HFFc6 (cell line): ENCODE results near the gene ARHGDIG. TPM values are rescaled to one million over a fixed set of nuclear protein-coding genes. Genes with fewer than 3 reads are reported as not detected.

ENCODE experiments used
- DNase-seq: peaks from one replicate; pipeline ENCODE4 v3.0.0-alpha.2; 2018
- H3K27ac Mint-ChIP-seq: 2 replicates; pipeline ENCODE4 v1.8.0; 2020; ENCODE audit warnings: mild to moderate bottlenecking, mixed read lengths
- H3K27me3 Mint-ChIP-seq: 2 replicates; pipeline ENCODE4 v1.8.0; 2021; ENCODE audit warnings: mild to moderate bottlenecking, moderate library complexity, mixed read lengths; ENCODE audit not compliant: insufficient read depth
- H3K36me3 Mint-ChIP-seq: 2 replicates; pipeline ENCODE4 v1.8.0; 2021; ENCODE audit warnings: low read depth, mixed read lengths
- H3K4me1 Mint-ChIP-seq: 2 replicates; pipeline ENCODE4 v1.8.0; 2020; ENCODE audit warnings: low read depth, mixed read lengths
- H3K4me3 Mint-ChIP-seq: 2 replicates; pipeline ENCODE4 v1.8.0; 2020; ENCODE audit warnings: mild to moderate bottlenecking, moderate library complexity, mixed read lengths
- H3K9me3 Mint-ChIP-seq: 2 replicates; pipeline ENCODE4 v1.8.0; 2020; ENCODE audit warnings: mild to moderate bottlenecking, mixed read lengths
- total RNA-seq, 6 experiments: library from RNA; stranded (reverse); fragmentation: NEBNext Ultra II Directional; extraction: Animal tissue kit (Norgen Biotek cat#: 25700); gene quantifications; 2 replicates in 1 of 6; 3 replicates in 5 of 6; pipeline ENCODE4 v1.2.3, GENCODE V29; 2021
- TF ChIP-seq, protein P1 (sequence below): fragments of 200-600 bp; sonication (generic); IDR thresholded peaks from 2 replicates; pipeline ENCODE4 v1.5.0; 2021; ENCODE audit warnings: antibody characterized with exemption, mild to moderate bottlenecking

The ARHGDIG gene
- total RNA-seq, 6 experiments from 2014 or later: not detected

DNA sequence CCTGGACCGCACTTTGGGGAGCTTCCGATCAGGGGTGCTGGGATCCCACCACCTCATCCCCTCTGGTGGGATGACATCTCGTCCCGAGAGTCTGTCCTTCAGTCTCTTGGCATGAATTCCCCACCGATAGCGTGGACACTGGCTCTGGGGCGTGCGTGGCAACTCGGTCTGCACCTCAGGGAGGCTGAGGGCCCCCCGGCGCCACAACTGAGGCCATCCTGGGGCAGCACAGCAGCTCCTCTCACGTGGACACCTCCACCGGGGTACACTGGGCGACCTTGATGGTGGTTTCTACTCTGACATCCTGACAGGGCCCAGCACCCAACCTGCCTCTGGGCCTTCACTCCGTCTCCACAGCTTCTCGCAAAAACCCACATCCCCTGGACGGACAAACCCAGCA, 11.1 kb downstream of the ARHGDIG start:
- H3K4me3 Mint-ChIP-seq: no peak overlapping the region

DNA sequence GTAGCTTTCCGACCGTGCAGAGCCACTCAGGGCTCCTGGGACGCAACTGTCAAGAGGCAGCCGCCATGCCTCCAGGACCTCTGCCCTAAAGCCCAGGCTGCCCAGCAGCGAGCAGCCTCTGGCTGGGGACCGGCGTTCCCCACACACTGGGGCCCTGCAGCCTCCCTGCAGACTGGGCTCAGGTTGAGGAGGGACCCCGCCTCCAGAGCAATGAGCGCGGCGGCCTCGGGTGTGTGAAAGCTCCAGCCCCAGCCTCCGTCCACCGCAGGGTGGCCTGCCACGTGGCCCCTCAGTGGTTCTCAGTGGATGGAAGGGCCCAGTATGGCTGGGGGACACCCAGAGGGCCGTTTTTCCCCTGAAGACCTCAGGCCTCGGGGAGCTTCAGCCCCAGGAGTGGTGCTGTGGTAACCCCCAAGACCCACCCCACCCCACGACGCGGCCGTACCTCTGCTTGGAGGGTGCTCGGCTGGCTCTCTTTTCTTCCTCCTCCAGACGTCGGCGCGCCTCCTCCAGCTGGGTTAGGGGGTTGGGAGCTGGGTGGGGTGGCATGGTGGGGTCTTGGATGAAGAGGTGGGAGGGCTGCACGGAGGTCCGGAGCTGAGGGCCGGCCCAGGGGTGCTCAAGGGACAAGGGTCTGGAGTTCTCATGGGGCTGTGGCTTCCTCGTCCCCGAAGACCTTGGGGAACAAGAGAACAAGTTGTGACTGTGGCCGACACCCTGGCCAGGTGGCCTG, 12.8 kb downstream of the ARHGDIG start:
- Mint-ChIP-seq H3K4me3 (no peak overlapping the region), H3K27me3 (no peaks in the 10 kb centered on the region; the same call in 1 of the 2 replicates), H3K36me3 (peaks cover under 1% of the 10 kb centered on the region), H3K9me3 (no peaks in the 10 kb centered on the region), H3K4me1 (no peaks in the 10 kb centered on the region), H3K27ac (no peak overlapping the region)
- no peak for DNase-seq
- TF ChIP-seq, protein P1, sequence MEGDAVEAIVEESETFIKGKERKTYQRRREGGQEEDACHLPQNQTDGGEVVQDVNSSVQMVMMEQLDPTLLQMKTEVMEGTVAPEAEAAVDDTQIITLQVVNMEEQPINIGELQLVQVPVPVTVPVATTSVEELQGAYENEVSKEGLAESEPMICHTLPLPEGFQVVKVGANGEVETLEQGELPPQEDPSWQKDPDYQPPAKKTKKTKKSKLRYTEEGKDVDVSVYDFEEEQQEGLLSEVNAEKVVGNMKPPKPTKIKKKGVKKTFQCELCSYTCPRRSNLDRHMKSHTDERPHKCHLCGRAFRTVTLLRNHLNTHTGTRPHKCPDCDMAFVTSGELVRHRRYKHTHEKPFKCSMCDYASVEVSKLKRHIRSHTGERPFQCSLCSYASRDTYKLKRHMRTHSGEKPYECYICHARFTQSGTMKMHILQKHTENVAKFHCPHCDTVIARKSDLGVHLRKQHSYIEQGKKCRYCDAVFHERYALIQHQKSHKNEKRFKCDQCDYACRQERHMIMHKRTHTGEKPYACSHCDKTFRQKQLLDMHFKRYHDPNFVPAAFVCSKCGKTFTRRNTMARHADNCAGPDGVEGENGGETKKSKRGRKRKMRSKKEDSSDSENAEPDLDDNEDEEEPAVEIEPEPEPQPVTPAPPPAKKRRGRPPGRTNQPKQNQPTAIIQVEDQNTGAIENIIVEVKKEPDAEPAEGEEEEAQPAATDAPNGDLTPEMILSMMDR: no peak

More for the DNA sequence above, 11.1 kb downstream of the ARHGDIG start:
- DNase-seq: no peak
- Mint-ChIP-seq H3K27ac (no peak overlapping the region), H3K9me3 (no peaks in the 10 kb centered on the region), H3K36me3 (peaks cover 7% of the 10 kb centered on the region), H3K27me3 (no peaks in the 10 kb centered on the region; the same call in 1 of the 2 replicates), H3K4me1 (no peaks in the 10 kb centered on the region)
- TF ChIP-seq, protein P1: no peak

DNA sequence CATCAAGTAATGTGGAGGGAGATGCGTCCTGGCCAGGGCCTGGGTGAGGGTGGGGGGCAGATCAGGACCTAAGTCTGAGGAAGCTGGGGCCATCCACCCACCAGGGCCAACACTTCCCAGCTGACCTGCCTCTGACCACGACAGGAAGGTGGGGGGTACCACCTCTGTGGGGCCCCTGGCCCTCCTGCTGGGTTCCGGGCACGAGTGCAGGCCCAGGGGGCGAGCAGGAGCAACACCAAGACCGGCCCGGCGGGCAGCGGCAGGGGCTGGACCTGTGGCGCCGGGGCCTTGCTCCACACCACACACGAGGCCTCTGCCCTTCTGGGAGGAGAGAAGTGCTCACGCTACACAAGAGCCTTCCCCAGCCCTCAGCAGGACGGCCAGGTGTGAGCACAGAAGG, 15.9 kb downstream of the ARHGDIG start:
- TF ChIP-seq, protein P1: no peak
- H3K9me3 Mint-ChIP-seq: no peaks in the 10 kb centered on the region
- no peaks in the 10 kb centered on the region; the same call in none of the 2 replicates for H3K27me3 Mint-ChIP-seq
- no peaks in the 10 kb centered on the region for H3K4me1 Mint-ChIP-seq
- no peak overlapping the region for H3K4me3 Mint-ChIP-seq
- H3K27ac Mint-ChIP-seq: no peak overlapping the region
- DNase-seq: no peak
- H3K36me3 Mint-ChIP-seq: no peaks in the 10 kb centered on the region; the same call in 1 of the 2 replicates

DNA sequence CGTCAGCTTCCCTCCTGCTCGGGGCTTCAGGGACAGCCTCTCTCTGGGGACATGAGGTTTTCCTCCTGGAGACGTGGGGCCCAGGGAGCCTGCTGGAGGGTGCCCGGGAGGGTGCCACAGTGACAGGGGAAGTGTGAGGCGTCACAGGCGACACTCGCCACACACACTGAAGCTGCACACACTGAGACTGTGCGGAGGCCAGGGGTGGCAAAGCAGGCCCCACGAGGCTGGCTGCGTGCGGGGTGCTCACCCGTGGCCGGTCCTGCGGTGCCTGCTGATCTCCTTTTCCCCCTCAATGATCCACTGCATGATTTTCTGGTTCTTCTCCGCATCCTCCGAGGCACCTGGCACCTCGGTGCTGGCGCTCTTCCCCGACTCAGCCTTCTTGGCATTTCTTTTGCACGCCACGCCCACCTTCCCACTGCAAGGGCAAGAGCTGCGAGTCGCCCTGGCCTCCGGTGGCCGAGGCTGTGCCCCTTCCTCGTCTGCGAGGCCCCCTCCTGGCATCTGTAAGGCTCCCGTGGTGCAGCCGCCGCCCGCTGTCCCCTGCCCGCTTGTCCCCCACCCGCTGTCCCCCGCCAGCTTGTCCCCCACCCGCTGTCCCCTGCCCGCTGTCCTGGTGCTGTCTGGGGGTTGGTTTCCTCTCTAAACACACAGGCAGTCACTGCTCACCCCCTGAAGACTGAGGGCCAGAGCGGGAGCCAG, 16.6 kb downstream of the ARHGDIG start:
- no peaks in the 10 kb centered on the region; the same call in none of the 2 replicates for H3K27me3 Mint-ChIP-seq
- no peaks in the 10 kb centered on the region; the same call in 1 of the 2 replicates for H3K36me3 Mint-ChIP-seq
- no peaks in the 10 kb centered on the region for H3K4me1 Mint-ChIP-seq
- no peak for DNase-seq
- no peak overlapping the region for H3K27ac Mint-ChIP-seq
- H3K4me3 Mint-ChIP-seq: no peak overlapping the region
- TF ChIP-seq, protein P1: no peak
- H3K9me3 Mint-ChIP-seq: no peaks in the 10 kb centered on the region

DNA sequence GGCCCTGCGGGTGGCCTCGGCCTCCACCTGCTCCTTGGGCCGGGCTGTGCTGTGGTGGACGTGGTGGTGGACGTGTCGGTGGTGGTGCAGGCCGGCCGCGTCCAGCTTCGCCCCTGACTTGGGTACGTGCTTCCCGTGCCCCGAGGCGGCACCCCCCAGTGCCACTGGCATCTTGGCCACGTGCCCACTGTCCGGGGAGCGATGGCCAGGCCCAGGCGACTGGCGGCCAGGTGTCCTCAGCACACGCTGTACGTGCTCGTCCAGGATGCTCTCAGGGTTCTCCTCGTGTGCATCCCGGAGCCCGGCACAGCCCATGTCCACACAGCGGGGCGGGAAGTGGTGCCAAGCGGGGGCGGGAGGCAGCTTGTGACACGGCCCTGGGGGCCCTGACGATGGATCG, 17.4 kb downstream of the ARHGDIG start:
- Mint-ChIP-seq H3K36me3 (no peaks in the 10 kb centered on the region), H3K4me1 (no peaks in the 10 kb centered on the region), H3K27ac (no peak overlapping the region), H3K27me3 (no peaks in the 10 kb centered on the region; the same call in none of the 2 replicates), H3K4me3 (no peak overlapping the region), H3K9me3 (no peaks in the 10 kb centered on the region)
- TF ChIP-seq, protein P1: no peak
- no peak for DNase-seq
